ENCODE results near the gene C1orf87.

DNA sequence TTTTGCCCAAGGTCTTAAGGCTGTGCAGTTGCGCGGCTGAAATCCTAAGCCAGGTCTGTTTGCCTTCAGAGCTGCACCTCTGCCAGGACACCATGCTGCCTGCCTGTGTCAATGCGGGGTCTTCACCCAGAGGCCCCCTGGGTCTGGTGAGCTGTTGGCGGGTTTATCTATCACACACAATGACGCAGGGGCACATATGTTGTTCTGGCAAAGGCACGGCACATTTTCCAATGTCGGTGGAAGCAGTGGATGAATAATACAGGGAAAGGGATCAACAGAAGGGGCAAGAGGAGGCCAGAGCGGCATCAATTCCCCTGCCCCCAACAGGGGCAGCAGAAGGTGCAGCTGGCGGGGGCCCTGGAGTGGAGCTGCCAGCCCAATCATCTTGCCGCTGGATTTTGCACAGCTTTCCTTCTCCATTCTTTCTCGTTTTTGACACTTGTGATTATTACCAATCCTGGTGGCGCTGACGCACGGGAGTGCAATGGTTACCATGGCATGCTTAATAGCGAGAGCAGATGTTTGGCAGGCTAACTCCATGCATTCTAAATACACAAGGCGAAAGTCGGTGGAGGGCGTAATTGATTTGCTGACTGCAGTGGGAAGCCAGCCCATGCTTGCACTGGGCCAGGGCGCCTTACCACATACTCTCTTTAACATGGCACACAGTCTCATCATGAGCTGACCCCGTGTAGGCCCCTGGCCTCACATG, 101.2 kb downstream of the C1orf87 start:
- TF ChIP-seq, protein P1, sequence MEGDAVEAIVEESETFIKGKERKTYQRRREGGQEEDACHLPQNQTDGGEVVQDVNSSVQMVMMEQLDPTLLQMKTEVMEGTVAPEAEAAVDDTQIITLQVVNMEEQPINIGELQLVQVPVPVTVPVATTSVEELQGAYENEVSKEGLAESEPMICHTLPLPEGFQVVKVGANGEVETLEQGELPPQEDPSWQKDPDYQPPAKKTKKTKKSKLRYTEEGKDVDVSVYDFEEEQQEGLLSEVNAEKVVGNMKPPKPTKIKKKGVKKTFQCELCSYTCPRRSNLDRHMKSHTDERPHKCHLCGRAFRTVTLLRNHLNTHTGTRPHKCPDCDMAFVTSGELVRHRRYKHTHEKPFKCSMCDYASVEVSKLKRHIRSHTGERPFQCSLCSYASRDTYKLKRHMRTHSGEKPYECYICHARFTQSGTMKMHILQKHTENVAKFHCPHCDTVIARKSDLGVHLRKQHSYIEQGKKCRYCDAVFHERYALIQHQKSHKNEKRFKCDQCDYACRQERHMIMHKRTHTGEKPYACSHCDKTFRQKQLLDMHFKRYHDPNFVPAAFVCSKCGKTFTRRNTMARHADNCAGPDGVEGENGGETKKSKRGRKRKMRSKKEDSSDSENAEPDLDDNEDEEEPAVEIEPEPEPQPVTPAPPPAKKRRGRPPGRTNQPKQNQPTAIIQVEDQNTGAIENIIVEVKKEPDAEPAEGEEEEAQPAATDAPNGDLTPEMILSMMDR (conservative IDR thresholded peaks at IDR 0.05; ENCODE audit: low read length) = no peak
- no peak for TF ChIP-seq EZH2phosphoT487 (IDR thresholded peaks at IDR 0.05; ENCODE audit: borderline replicate concordance)
